K562 (cell line): Measurements from ENCODE around the gene HAUS5. TPM values are rescaled to one million over a fixed set of nuclear protein-coding genes. Genes with fewer than 3 reads are reported as not detected.
A peak's percentile ranks its signal among the peaks of the same experiment; 100 is the strongest.

Source experiments
- E2F8 ChIP-seq: fragments of 450-650 bp; IDR thresholded peaks from 2 replicates; pipeline ENCODE4 v1.7.1; 2018; ENCODE audit warnings: mild to moderate bottlenecking, low read depth; ENCODE audit not compliant: partially characterized antibody
- FUS ChIP-seq: fragments of 200-400 bp; formaldehyde crosslinking; optimal IDR thresholded peaks from 2 replicates; pipeline ENCODE3; 2017; ENCODE audit warnings: low read depth, low read length
- HMG20B ChIP-seq: fragments of 250-450 bp; sonication (Bioruptor Pico); IDR thresholded peaks from 2 replicates; pipeline ENCODE4 v1.5.0; 2021; ENCODE audit warnings: mild to moderate bottlenecking
- KLF16 ChIP-seq: IDR thresholded peaks from 2 replicates; pipeline ENCODE4 v1.6.1; 2016; ENCODE audit warnings: antibody characterized with exemption
- MLLT1 ChIP-seq, 2 experiments: fragments of 450-650 bp; IDR thresholded peaks; 2 replicates each; pipeline ENCODE4 v1.6.1; 2016
- MXD1 ChIP-seq: fragments of 250-450 bp; sonication (Bioruptor Pico); IDR thresholded peaks from 2 replicates; pipeline ENCODE4 v1.8.0; 2021; ENCODE audit warnings: borderline replicate concordance, mild to moderate bottlenecking, moderate library complexity; ENCODE audit not compliant: poor library complexity, severe bottlenecking
- PPARD ChIP-seq: fragments of 250-450 bp; sonication (Bioruptor Pico); IDR thresholded peaks from 2 replicates; pipeline ENCODE4 v1.8.0; 2022; ENCODE audit warnings: inconsistent platforms, mild to moderate bottlenecking, moderate library complexity
- RHOXF2B ChIP-seq: fragments of 250-450 bp; sonication (Bioruptor Pico); conservative IDR thresholded peaks from 2 replicates; pipeline ENCODE4 v1.5.1; 2021
- SNAPC5 ChIP-seq: fragments of 250-450 bp; sonication (Bioruptor Pico); IDR thresholded peaks from 2 replicates; pipeline ENCODE4 v1.8.0; 2021; ENCODE audit warnings: moderate library complexity, mild to moderate bottlenecking, inconsistent platforms
- SRSF1 ChIP-seq: fragments of 200-400 bp; formaldehyde crosslinking; IDR thresholded peaks from 2 replicates; pipeline ENCODE4 v1.6.1; 2017; ENCODE audit warnings: mild to moderate bottlenecking, low read depth, low read length, moderate library complexity
- TBL1XR1 ChIP-seq, 2 experiments: IDR thresholded peaks; 2 replicates each; pipeline ENCODE4 v1.6.1; 2012; ENCODE audit warnings: improper control_type of control experiment in 2 of 2, low read length in 2 of 2, mild to moderate bottlenecking in 1 of 2
- THRAP3 ChIP-seq: fragments of 450-650 bp; IDR thresholded peaks from 2 replicates; pipeline ENCODE4 v1.6.1; 2016; ENCODE audit warnings: mild to moderate bottlenecking, inconsistent platforms, borderline replicate concordance
- YBX1 ChIP-seq: fragments of 450-650 bp; IDR thresholded peaks from 2 replicates; pipeline ENCODE4 v1.7.1; 2016; ENCODE audit warnings: mild to moderate bottlenecking
- ZFP36 ChIP-seq: fragments of 150-350 bp; IDR thresholded peaks from 2 replicates; pipeline ENCODE4 v1.6.1; 2018; ENCODE audit warnings: low read length, low read depth; ENCODE audit not compliant: partially characterized antibody
- ZKSCAN8 ChIP-seq: fragments of 200-800 bp; sonication (Bioruptor generic); IDR thresholded peaks from 2 replicates; pipeline ENCODE4 v1.6.1; 2016; ENCODE audit warnings: missing genetic modification characterization, missing compliant biosample characterization
- ZNF174 ChIP-seq: fragments of 250-450 bp; sonication (Bioruptor Pico); IDR thresholded peaks from 2 replicates; pipeline ENCODE4 v1.4.0; 2020; ENCODE audit warnings: mild to moderate bottlenecking
- ZNF431 ChIP-seq: sonication (generic); formaldehyde crosslinking; IDR thresholded peaks from 2 replicates; pipeline ENCODE4 v1.8.0; 2022; ENCODE audit warnings: mild to moderate bottlenecking, missing genetic modification reagents
- ZNF512 ChIP-seq: IDR thresholded peaks from 2 replicates; pipeline ENCODE4 v1.6.1; 2016; ENCODE audit warnings: missing genetic modification characterization, missing compliant biosample characterization
- ZNF561 ChIP-seq: fragments of 450-650 bp; formaldehyde crosslinking; conservative IDR thresholded peaks from 2 replicates; pipeline ENCODE4 v1.4.0; 2020; ENCODE audit warnings: mild to moderate bottlenecking, moderate library complexity
- ZNF717 ChIP-seq: fragments of 250-450 bp; sonication (Bioruptor Pico); IDR thresholded peaks from 2 replicates; pipeline ENCODE4 v1.5.0; 2021
- ZNF785 ChIP-seq: fragments of 250-450 bp; sonication (Bioruptor Pico); IDR thresholded peaks from 2 replicates; pipeline ENCODE4 v1.4.0; 2020; ENCODE audit warnings: mild to moderate bottlenecking
- polyA plus RNA-seq, 8 experiments: library from polyadenylated mRNA; depleted of rRNA in 4 of 8; stranded (reverse) in 5 of 8; unstranded in 3 of 8; fragments of >200 nt; fragmentation: Nextera tagmentation in 2 of 8; fragmentation: Illumina TruSeq in 1 of 8; extraction: Ambion mirVana in 2 of 8; extraction: Trizol in 1 of 8; gene quantifications; 2 replicates each; pipeline versions ENCODE4 v1.2.1 to v1.2.3, GENCODE V29; 2011 to 2014; ENCODE audit warnings: inconsistent platforms in 1 of 8, missing spikeins in 1 of 8
- total RNA-seq, 7 experiments: library from RNA; depleted of rRNA in 6 of 7; stranded (reverse); fragments of >200 nt in 6 of 7; fragmentation: Illumina TruSeq in 2 of 7; extraction: Trizol in 2 of 7; gene quantifications; 2 replicates each; pipeline versions ENCODE4 v1.2.1 to v1.2.3, GENCODE V29; 2011 to 2021; ENCODE audit warnings: low replicate concordance in 1 of 7

HAUS5 gene
- total and polyA plus RNA-seq, 9 of the 15 experiments (the other 6 are each of a cell fraction or from before 2014, with no cell fraction given), result 3.5 to 41.3 (median 14.2) TPM

GRCh38 chr19:35643255-35644205, 31.0 kb downstream of the HAUS5 start (continued):
- TF ChIP-seq MXD1 (CRISPR knock-in tag), result no peak
- TF ChIP-seq PPARD (CRISPR knock-in tag), result no peak
- no peak for TF ChIP-seq SRSF1
- TF ChIP-seq KLF16, result no peak
- TF ChIP-seq ZNF561, result no peak
- TF ChIP-seq HMG20B (CRISPR knock-in tag), result no peak
- no peak for TF ChIP-seq ZKSCAN8
- TF ChIP-seq ZNF431 (CRISPR knock-in tag), result peak; percentile 92
- TF ChIP-seq ZFP36, result no peak
- TF ChIP-seq TBL1XR1 (IDR thresholded peaks at IDR 0.05; ENCODE audit: low read length in 2 of 2), result no peak
- no peak for TF ChIP-seq THRAP3
- TF ChIP-seq E2F8, result peak; percentile 82
- TF ChIP-seq ZNF512 (tag), result no peak
- no peak for TF ChIP-seq YBX1
- TF ChIP-seq ZNF785, result no peak
- no peak for TF ChIP-seq RHOXF2B (CRISPR knock-in tag)
- TF ChIP-seq MLLT1 (IDR thresholded peaks at IDR 0.05), result no peak
- no peak for TF ChIP-seq ZNF717 (CRISPR knock-in tag)
- TF ChIP-seq SNAPC5 (CRISPR knock-in tag), result no peak
- no peak for TF ChIP-seq FUS
- TF ChIP-seq ZNF174 (CRISPR knock-in tag), result no peak
